HG02884 (cell line): ENCODE results near the gene SLC38A10.
"Not testable (repeated sequence)": the region's sequence is repeated elsewhere in the genome, so short reads cannot be mapped to it uniquely, and the experiment has no call there.

Source experiments
- ATAC-seq: cut with Tn5 transposase; IDR thresholded peaks from one replicate; pipeline ENCODE4 v1.9.1; 2021; ENCODE audit warnings: mild to moderate bottlenecking, moderate library complexity; ENCODE audit not compliant: unreplicated experiment

The SLC38A10 gene

DNA sequence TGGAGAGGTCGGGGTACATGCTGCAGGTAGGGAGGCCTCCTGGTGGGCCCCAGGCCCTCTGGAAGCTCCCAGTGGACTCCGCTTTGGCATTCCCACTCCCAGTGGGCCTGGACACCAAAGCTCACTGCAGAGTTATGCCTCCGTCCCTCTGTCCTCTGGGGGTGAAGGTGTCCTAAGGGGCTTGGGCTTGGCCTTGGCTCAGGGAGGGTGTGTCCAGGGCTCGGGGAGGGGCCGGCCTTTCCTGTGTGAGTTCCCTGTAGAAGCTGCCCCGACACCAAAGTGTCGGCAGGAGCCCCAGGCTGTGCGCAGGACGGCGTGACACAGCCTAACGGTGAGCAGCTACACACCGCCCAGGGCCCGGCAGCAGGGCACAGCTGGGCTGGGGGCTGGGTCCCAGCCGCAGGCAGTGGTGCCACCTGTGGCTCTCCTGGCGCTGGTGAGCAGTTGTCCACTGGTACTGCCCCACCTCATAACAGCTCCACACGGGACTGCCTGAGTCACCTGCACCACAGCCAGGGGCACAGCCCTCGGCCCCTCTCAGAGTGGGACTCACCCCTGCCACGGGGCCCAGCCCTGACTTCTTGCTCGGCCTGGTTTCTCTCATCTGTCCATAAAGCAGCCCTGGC is 62.4 kb downstream of the SLC38A10 start:
- no peak for ATAC-seq

DNA sequence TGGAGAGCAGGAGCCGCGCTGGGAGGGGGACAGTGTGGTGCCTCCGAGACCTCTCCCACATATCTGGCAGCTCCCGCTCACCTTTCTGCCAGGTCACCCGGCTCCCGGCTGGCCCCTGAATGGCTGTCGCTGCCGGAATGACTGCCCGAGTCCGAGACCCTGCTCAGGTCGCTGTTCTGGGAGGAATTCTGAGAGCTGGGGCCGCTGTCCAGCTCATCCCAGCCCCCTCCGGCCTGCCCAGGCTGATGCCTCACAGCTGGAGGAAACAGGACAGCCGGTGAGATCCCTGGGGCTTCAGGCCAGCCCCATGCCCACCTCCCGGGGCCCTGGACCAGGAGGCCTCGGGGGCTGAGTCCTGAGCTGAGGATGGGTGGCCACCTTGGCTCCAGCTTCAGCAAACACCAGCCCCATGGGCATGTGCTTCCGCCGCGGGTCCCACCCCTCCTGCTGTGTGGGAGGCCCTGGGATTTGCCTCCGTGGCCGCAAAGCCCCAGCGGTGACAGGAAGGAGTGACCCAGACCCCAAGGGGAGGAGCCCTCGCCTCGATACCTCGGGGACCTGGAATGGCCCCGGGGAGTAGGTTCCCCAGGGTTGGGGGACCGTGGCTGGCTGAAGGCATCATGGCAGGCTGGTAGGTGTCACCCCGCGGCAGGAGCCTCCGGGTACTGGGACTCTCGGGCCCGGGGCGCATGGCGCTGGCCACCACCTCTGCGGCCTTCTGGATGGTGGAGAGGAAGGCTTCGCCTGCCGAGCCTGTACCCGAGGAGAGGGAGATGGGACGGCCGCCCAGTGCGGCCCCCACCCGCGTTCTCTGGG is 63.1 kb downstream of the SLC38A10 start:
- no peak for ATAC-seq

DNA sequence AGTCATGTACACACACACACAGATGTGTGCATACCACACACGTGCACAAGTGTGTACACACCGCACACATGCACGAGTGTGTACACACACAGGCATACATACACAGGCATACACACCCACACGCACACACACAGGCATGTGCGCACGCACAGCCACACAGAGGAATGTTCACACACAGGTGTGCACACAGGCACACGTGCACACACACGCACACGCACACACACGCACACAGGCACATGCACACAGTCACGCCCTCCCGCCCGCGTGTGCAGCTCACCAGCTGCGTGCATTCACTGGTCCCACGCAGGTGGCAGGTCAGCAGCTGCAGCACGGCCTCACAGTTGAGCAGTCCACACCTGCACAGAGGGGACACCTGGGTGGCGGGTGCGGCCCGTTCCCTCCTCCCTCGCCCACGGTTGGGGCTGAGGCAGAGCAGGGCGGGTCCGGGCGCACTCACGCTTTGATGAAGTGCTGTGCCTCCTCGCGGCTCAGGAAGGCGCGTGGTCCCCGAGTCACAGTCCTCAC is 63.9 kb downstream of the SLC38A10 start:
- ATAC-seq: no peak

DNA sequence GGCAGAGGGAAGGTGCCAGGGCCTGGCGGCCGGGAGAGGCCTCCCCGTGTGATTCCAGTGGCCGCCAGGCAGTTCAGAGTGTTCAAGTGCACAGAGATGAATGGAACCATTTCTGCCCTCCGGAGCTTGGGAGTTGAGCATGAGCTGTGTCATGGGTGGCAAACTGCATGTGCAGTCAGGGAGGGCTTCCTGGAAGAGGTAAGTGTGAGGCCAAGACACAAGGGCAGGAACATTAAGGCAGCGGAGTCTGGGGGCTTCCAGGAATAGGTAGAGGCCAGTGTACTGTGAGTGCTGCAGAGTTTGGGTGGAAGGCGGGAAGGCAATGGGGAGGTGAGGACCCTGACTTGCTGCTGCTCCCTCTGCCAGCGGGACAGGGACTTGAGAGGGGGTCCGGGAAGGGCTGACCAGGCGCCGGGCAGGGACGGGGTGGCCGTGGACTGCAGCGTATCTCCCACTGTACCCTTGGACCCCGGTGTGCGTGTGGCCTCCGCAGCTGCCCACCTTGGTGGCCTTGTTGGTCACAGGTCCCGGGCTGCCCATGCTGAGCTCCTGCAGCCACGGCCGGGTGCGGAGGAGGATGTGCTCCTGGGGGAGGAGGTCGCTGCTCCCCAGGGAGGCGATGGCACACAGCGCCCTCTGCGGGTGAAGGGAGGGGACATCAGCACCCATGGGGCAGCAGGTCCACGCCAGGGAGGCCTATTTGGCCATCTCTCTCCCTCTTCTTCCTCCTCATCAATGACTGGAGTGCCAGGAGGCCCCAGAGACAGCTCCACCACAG is 64.9 kb downstream of the SLC38A10 start:
- no peak for ATAC-seq

DNA sequence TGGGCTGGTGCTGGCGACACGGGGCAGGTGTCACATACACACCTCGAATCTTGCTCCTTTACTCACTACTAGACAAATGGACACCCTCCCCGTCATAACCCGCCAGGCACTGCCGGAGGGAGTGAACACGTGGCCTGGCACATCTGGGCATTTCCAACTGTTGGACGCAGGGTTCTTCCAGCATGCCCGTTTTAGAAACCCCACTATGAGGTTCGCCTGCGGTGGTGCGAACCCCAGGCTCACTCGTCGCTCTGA is 65.5 kb downstream of the SLC38A10 start:
- no peak for ATAC-seq

DNA sequence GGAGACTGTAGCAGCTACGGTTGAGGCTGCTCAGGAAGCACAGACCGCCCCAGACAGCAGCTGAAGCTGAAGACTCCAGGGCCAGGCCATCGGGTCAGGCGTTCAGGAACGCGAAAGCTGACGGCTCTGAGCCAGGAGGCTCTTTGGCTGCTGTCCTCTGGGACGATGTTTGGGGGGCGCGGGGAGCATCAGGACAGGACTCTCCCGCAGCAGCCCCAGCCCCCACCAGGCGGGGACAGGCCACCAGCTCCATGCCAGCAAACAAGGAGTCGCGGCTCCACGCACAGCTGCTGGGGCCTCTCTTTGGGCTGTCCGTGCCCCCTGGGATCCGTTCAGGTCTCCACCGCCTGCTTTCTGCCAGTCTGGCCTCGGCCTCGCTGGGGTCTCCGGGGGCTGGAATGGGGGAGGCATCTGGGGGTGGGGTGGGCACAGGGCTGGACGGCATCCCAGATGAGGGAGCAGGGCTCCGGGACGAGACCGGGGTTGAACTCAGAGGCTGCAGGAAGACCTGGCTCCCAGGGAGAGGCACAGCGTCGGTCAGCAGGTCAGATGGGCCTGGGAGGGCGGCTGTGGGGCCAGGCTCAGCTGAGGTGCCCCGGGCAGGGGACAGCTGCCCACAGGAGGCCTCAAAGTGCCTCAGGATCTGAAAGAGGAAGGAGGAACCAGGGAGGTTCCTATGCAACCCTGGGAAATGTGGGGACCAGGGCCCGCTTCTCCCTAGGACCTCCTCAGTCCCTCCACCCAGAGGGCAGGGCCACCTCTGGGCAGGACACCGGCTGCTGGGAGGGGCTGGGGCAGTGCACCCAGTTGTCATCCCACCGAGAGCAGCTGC is 66.1 kb downstream of the SLC38A10 start:
- ATAC-seq: no peak

DNA sequence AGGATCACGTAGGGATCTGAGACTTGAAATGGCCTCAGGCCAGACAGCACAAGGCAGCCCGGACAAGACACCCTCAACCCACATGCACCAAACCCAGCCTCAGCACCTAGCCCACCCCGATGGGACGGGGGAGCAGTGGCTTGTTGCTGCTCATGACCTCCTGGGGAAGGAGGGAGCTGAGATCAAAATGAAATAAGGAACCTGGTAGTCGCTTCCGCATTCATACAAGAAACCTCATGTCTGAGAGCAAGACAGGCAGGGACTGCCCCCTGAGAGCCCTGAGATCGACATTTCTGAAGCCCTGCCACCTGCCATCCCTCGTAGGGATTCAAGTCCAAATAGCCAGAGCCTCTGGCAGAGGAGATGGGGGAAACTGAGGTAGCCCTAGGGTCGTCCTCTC is 66.7 kb downstream of the SLC38A10 start:
- no peak for ATAC-seq

DNA sequence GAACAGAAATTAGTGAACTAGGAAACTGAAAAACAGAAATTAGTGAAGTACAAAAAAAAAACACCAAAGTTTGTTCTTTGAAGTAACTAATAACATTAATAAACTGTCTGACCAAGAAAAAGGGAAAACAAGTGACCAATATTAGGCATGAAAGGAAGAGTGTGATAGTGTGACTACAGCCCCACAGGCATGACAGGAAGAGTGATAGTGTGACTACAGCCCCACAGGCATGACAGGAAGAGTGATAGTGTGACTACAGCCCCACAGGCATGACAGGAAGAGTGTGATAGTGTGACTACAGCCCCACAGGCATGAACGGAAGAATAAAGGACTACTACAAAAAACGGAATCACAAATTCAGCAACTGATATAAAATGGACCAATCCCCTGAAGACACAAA is 67.5 kb downstream of the SLC38A10 start:
- not testable (repeated sequence) for ATAC-seq

DNA sequence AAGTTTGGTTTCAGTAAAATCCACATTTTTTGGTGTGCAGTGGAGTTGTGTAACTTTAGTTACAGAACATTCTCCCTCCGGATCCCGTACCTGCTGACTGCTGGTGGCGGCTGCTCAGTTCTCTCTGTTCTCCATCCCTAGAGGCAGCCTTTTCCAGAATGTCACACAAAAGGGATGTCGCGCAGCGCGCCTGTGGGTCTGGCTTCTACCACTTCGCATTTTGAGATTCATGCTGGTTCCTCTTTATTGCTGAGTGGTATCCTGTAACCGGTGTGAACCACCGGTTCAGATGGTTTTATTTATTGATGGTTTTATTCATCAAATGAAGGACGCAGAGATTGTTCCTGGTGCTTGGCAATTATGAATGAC is 71.4 kb downstream of the SLC38A10 start:
- ATAC-seq: no peak

DNA sequence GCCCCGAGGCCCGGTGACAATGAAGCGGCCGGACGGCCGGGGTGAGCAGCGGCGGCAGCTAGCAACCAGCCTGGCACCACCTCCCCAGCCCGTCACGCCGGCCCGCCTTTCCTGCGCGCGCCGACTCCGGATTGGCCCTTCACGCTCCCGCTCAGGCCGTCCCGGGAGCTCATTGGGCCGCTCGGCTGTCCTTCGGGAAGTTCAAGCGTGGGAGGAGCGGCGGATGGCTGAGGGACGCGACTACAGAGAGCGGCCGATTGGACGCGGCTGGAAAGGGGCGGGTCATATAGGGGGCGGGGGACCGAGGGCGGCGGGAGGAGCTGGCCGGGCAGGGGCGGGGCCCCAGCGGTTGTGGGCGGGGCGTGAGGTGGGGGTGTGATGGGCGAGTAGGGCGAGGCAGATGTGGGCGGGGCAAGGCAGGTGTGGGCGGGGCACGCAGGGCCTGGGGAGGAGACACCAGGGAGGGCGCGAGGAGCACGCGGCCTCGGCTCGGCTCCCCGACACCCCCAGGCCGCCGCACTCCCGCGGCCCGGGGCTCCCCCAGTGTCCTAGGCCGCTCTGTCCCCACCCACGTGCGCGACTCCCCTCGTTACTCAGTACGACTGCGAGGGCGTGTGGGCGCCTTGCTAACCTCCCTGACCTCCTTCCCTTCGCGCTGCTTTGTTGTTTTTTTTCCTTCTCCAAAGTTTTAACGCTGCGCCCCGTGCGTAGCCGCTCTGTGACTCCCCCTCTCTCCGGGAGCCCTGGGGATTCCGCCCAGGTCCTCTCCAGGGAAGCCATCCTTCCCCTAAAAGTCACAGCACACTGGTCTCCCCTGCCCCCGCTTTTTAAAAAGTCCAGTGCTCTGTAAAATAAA is 72.0 kb downstream of the SLC38A10 start, which contains the start of gene CEP131:
CEP131 (minus strand) TSS at position 60 of the 856 bp plus-strand sequence. CDS start 2,909 bp downstream, outside the sequence.
- peak; percentile 90 for ATAC-seq

DNA sequence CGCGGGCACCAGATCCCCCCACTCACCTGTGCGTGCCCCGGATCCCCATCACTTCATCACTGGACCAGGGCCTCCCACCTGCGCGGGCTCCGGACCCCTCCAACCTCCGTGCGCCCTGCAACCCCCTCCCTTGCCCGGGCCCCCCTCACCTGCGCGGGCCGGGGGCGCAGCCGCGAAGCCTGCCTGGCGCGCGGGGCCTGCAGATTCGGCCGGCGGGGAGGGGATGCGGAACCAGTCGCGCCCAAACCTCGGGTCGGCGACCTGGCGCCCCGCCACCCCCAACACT is 72.5 kb downstream of the SLC38A10 start:
- ATAC-seq: no peak

DNA sequence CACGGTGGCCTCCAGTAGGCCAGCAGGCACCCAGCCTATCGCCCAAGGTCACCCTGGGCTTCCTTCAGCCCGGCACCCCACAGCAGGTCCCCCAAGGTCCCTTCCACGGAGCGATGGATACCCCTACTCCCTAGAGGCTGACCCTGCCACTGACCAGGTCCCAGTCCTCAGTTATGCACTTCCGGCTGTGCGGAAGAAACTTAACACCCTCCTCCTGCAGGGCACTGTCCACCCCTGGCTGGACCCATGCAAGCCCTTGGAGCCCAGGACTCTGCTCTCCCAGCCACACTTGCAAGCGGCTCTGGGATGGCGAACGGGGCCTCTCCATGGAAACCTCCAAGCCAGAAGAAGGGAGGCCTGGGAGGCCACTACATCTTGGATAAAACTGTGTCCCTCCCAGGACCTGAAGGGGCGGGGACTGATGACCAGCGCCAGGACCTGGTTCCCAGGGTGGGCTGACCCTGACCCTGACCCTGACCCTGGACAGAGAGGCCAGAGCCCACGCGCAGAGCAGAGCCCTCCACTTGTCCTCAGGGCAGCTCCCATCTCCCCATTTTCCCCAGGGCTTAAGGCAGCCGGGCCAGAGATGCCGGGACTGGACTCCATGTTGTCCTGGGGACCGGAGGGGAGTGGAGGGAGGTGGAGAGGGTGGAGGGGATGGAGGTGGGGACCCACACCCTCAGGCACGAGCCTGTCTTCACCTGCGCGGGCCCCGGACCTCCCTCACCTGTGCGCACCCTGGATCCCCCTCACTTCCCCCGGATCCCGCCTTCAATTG is 73.1 kb downstream of the SLC38A10 start:
- no peak for ATAC-seq

DNA sequence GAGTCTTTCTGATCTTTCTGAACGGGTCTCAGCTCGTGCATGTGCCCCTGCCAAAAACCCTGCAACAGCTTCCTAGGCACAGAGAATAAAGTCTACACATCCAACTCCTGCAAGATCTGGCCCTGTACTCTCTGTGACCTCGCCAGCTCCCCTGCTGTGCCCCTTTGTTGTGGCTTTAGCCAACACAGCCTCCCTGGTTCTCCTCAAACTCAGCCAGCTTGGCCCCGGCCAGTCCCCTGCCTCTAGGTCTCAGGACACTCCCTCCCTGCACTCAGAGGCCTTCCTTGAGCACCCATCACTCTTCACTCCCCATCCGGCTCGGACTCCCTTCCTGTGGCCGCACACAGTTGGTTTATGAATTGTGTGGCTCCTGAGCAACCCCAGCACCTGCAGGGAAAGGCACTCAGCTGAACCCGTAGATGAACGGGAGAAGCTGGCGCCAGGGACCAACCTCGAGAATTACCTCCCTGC is 73.7 kb downstream of the SLC38A10 start:
- ATAC-seq: no peak

DNA sequence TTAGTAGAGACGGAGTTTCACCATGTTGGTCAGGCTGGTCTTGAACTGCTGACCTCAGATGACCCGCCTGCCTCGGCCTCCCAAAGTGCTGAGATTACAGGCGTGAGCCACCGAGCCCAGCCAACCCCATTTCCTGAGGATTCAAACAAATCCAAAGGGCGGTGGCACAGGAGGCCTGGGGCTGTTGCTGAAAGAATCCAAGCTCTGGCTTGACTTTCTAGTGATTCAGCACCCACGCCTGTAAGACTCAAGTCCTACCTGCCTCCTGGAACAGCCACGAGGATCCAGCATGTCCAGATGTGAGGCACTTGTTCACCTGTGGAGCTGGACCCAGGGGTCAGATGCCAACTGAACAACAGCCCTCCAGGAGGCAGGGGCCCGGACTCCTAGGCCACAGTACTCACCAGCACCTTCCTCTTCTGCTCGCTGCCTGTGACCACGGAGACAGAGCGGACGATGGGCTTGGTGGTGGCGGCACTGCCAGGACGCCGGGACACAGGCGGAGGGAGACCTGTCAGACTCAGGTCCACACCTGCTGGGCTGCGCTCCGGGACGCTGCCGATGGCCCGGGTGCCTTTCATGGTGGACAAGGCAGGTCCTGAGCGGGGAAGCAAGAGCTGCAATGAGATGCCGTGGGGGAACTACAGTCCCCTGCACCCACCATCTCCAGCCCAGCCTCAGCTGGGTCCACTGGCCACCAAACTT is 75.5 kb downstream of the SLC38A10 start:
- ATAC-seq: no peak

DNA sequence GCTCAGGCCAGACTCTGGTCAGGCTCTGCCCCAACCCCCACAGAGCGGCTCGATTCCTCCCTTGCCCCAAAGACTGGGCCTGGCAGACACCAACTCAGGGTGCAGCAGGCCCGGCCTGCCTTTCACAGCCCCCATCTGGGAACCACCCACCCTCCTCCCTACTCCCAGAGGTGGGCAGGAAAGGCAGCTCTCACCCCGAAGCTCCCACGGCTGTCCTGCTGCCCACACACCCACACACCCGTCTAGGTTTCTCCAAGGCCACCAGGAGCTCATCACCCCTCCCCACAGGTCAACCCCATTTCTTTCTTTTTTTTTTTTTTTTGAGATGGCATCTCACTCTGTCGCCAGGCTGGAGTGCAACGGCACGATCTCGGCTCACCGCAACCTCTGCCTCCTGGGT is 76.1 kb downstream of the SLC38A10 start:
- no peak for ATAC-seq

DNA sequence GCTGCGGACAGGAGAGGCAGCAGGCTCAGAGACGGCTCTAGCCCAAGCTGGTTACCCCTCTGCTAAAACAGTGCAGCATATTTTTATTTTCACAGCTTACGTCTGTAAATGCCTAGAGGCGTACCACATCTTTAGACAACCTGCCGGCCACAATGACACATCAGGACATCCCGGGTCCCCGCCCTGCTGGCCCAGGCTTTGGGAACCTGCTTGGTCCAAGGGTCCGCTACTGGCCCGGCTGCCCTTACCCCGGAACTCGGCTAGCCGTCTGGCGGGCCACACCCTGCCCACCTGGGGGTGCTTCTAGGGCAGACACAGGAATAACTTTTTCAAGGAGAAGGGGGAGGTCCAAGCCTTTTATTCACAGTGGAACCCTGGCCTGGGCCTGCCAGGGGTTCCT is 76.6 kb downstream of the SLC38A10 start:
- no peak for ATAC-seq

DNA sequence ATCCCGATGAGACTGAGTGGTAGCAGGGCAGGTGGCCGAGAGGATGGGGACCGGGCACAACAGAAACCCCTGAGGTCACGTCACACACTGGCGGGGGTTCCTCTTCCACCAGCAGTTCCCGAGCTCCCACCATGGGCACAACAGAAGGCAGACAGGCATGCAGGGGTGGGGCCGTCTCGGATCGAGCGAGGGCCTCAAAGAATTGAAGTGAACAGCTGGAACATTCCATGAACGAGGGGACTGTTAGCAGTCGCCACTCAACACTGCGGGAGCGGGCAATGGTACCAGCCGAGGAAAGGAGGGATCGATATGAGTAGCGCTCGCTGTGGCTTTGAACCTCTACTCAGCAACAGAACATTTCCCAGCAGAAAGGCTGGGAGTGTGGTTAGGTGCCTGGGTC is 77.6 kb downstream of the SLC38A10 start:
- no peak for ATAC-seq

DNA sequence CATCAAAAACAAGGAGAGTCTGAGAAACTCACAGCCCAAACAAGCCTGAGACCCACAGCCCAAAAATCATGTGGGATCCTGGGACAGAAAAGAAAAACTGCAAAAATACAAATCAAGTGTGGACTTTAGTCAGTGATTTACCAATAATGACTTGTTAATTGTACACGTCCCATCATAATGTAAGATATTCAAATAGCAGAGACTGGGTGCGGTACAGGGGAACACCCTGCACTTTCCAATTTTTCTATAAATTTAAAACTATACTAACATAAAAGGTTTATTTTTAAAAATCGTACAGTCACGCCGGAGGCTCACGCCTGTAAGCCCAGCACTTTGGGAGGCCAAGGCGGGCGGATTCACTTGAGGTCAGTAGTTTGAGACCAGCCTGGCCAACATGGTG is 81.1 kb downstream of the SLC38A10 start:
- no peak for ATAC-seq

DNA sequence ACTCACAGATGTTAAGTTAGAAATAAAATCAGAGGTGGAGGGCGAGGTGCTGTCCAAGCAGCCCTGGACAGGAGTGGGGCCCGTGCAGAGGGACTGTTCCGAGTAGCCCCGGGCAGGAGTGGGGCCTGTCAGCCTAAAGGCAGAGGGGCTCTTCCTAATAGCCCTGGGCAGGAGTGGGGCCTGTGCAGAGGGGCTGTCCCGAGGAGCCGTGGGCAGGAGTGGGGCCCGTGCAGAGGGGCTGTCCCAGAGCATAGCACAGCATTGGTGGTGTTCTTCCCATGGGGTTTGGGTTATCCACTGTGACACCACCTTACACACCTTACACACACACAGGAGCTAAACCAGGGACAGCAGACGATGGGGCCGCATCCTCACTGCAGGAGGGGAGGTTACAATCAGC is 82.7 kb downstream of the SLC38A10 start:
- ATAC-seq: no peak
